ENCODE data around the gene TEDC1.

DNA sequence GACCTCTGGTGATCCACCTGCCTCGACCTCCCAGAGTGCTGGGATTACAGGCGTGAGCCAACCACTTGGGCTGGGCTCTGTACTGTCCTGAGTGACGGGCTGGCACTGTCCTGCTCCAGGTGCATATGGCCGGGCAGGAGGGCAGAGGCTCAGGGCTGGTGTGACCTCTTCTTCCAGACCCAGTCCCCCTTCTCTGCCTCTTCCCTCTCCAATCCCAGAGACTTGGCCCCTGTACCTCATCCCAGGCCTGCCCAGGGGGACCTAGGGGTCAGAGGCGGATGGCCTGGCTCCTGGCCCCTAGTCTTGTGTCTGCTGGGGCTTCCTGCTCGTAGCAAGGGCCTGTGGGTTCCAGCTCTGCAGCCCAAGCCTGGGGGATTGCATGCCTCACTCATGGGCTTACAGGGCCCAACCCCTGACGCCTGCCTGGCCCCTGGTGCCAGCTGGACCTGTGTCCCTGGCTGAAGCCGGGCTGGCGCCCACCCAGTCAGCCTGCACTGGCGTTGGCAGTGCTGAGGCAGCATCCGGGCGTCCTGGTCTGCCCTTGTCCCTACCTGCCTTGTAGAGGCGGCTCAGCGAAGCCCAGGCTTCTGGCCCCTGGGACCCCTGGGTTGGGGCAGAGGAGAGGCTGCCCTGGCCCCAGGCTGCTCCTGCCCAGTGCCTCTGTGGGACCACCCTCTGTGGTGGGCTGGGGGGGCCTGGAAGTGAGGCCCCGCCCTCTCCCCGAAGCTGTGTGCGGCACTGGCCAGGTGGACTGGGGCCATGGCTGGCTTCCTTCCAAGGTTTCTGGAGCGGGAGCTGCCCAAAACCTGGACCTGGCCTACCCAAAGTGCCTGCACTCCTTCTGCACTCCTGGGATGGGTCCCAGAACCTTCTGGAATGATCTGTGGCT lies 4.3 kb downstream of the TEDC1 start:
- no peak for TF ChIP-seq EZH2 (IDR thresholded peaks at IDR 0.05)
- TF ChIP-seq POLR2AphosphoS5 (IDR thresholded peaks at IDR 0.05; ENCODE audit: borderline replicate concordance, low read depth, low read length) = no peak
